HepG2 (cell line): ENCODE results near the gene KCNQ2. TPM values are rescaled to one million over a fixed set of nuclear protein-coding genes. Genes with fewer than 3 reads are reported as not detected.

Experiments used
- AHR ChIP-seq: IDR thresholded peaks from 2 replicates; pipeline ENCODE4 v1.6.1; 2018; ENCODE audit warnings: missing genetic modification reagents, missing compliant biosample characterization
- BRCA1 ChIP-seq: sonication (generic); formaldehyde crosslinking; IDR thresholded peaks from 2 replicates; pipeline ENCODE4 v1.4.0; 2020; ENCODE audit warnings: missing genetic modification reagents
- HES4 ChIP-seq: sonication (generic); formaldehyde crosslinking; IDR thresholded peaks from 2 replicates; pipeline ENCODE4 v1.9.0; 2021; ENCODE audit warnings: mild to moderate bottlenecking, missing genetic modification reagents, borderline replicate concordance
- KDM4B ChIP-seq: sonication (generic); formaldehyde crosslinking; IDR thresholded peaks from 2 replicates; pipeline ENCODE4 v1.4.0; 2020; ENCODE audit warnings: missing genetic modification reagents
- MAFG ChIP-seq: sonication (generic); formaldehyde crosslinking; IDR thresholded peaks from 2 replicates; pipeline ENCODE4 v1.5.1; 2020; ENCODE audit warnings: mild to moderate bottlenecking, missing genetic modification reagents
- NR2F6 ChIP-seq, 2 experiments: IDR thresholded peaks; 2 replicates each; pipeline ENCODE4 v1.6.1; 2016; ENCODE audit warnings: antibody characterized with exemption in 1 of 2, mild to moderate bottlenecking in 1 of 2
- RORA ChIP-seq: sonication (generic); formaldehyde crosslinking; IDR thresholded peaks from 2 replicates; pipeline ENCODE4 v1.5.0; 2020; ENCODE audit warnings: mild to moderate bottlenecking, missing genetic modification reagents, moderate library complexity
- SAFB2 ChIP-seq: sonication (generic); formaldehyde crosslinking; IDR thresholded peaks from 2 replicates; pipeline ENCODE4 v1.5.1; 2020; ENCODE audit warnings: missing genetic modification reagents, low read depth, mild to moderate bottlenecking, borderline replicate concordance
- SAP130 ChIP-seq: IDR thresholded peaks from 2 replicates; pipeline ENCODE4 v1.6.1; 2016; ENCODE audit warnings: low read depth
- SETDB1 ChIP-seq: sonication (generic); formaldehyde crosslinking; IDR thresholded peaks from 2 replicates; pipeline ENCODE4 v1.5.1; 2020; ENCODE audit warnings: missing genetic modification reagents, mild to moderate bottlenecking, borderline replicate concordance
- SRSF1 ChIP-seq: fragments of 200-400 bp; formaldehyde crosslinking; optimal IDR thresholded peaks from 2 replicates; pipeline ENCODE3; 2017; ENCODE audit warnings: mild to moderate bottlenecking, low read depth, low read length, moderate library complexity
- SRY ChIP-seq: sonication (generic); formaldehyde crosslinking; IDR thresholded peaks from 2 replicates; pipeline ENCODE4 v1.8.0; 2022; ENCODE audit warnings: mild to moderate bottlenecking, missing genetic modification reagents
- ZFP90 ChIP-seq: sonication (generic); formaldehyde crosslinking; IDR thresholded peaks from 2 replicates; pipeline ENCODE4 v1.8.0; 2022; ENCODE audit warnings: missing genetic modification reagents, mild to moderate bottlenecking, inconsistent platforms, borderline replicate concordance
- ZNF224 ChIP-seq: sonication (generic); formaldehyde crosslinking; IDR thresholded peaks from 2 replicates; pipeline ENCODE4 v1.5.0; 2020; ENCODE audit warnings: mild to moderate bottlenecking, missing genetic modification reagents
- ZNF556 ChIP-seq: sonication (generic); formaldehyde crosslinking; IDR thresholded peaks from 2 replicates; pipeline ENCODE4 v1.4.0; 2020; ENCODE audit warnings: mild to moderate bottlenecking, missing genetic modification reagents, borderline replicate concordance
- ZNF672 ChIP-seq: sonication (generic); formaldehyde crosslinking; IDR thresholded peaks from 2 replicates; pipeline ENCODE4 v1.8.1; 2022; ENCODE audit warnings: missing genetic modification reagents
- ZNF674 ChIP-seq: sonication (generic); formaldehyde crosslinking; IDR thresholded peaks from 2 replicates; pipeline ENCODE4 v1.5.0; 2020; ENCODE audit warnings: low read depth, mild to moderate bottlenecking, missing genetic modification reagents
- ZSCAN31 ChIP-seq: sonication (generic); formaldehyde crosslinking; IDR thresholded peaks from 2 replicates; pipeline ENCODE4 v1.5.0; 2020; ENCODE audit warnings: low read depth, mild to moderate bottlenecking, missing genetic modification reagents
- polyA plus RNA-seq, 8 experiments: library from polyadenylated mRNA; depleted of rRNA in 3 of 8; stranded (reverse) in 7 of 8; unstranded in 1 of 8; fragments of >200 nt; fragmentation: Illumina TruSeq in 4 of 8; extraction: Trizol in 4 of 8; gene quantifications; 2 replicates each; pipeline versions ENCODE4 v1.2.1 to v1.2.3, GENCODE V29; 2011 to 2016; ENCODE audit warnings: low read depth in 4 of 8, missing spikeins in 1 of 8, mixed read lengths in 1 of 8; ENCODE audit not compliant: insufficient read depth in 1 of 8
- total RNA-seq, 5 experiments: library from RNA; depleted of rRNA; stranded (reverse); fragments of >200 nt; fragmentation: Illumina TruSeq; extraction: Trizol; gene quantifications; 2 replicates each; pipeline ENCODE4 v1.2.3, GENCODE V29; 2016; ENCODE audit warnings: low read depth in 1 of 5
- TF ChIP-seq, protein P1 (sequence below): sonication (generic); formaldehyde crosslinking; conservative IDR thresholded peaks from 2 replicates; pipeline ENCODE4 v1.8.0; 2022; ENCODE audit warnings: low read depth, missing genetic modification reagents
- TF ChIP-seq, protein P2 (sequence below): sonication (generic); formaldehyde crosslinking; IDR thresholded peaks from 2 replicates; pipeline ENCODE4 v1.4.0; 2020; ENCODE audit warnings: missing genetic modification reagents, borderline replicate concordance
- TF ChIP-seq, protein P3 (sequence below): fragments of 450-650 bp; IDR thresholded peaks from 2 replicates; pipeline ENCODE4 v1.6.1; 2016

KCNQ2 gene
- total and polyA plus RNA-seq, 2 of the 13 experiments (the other 11 are each of a cell fraction or from before 2014, with no cell fraction given), result not detected

- TF ChIP-seq, protein P1, sequence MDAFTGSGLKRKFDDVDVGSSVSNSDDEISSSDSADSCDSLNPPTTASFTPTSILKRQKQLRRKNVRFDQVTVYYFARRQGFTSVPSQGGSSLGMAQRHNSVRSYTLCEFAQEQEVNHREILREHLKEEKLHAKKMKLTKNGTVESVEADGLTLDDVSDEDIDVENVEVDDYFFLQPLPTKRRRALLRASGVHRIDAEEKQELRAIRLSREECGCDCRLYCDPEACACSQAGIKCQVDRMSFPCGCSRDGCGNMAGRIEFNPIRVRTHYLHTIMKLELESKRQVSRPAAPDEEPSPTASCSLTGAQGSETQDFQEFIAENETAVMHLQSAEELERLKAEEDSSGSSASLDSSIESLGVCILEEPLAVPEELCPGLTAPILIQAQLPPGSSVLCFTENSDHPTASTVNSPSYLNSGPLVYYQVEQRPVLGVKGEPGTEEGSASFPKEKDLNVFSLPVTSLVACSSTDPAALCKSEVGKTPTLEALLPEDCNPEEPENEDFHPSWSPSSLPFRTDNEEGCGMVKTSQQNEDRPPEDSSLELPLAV, result no peak
- TF ChIP-seq, protein P2, sequence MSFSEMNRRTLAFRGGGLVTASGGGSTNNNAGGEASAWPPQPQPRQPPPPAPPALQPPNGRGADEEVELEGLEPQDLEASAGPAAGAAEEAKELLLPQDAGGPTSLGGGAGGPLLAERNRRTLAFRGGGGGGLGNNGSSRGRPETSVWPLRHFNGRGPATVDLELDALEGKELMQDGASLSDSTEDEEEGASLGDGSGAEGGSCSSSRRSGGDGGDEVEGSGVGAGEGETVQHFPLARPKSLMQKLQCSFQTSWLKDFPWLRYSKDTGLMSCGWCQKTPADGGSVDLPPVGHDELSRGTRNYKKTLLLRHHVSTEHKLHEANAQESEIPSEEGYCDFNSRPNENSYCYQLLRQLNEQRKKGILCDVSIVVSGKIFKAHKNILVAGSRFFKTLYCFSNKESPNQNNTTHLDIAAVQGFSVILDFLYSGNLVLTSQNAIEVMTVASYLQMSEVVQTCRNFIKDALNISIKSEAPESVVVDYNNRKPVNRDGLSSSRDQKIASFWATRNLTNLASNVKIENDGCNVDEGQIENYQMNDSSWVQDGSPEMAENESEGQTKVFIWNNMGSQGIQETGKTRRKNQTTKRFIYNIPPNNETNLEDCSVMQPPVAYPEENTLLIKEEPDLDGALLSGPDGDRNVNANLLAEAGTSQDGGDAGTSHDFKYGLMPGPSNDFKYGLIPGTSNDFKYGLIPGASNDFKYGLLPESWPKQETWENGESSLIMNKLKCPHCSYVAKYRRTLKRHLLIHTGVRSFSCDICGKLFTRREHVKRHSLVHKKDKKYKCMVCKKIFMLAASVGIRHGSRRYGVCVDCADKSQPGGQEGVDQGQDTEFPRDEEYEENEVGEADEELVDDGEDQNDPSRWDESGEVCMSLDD (CRISPR knock-in tag), result no peak
- TF ChIP-seq, protein P3, sequence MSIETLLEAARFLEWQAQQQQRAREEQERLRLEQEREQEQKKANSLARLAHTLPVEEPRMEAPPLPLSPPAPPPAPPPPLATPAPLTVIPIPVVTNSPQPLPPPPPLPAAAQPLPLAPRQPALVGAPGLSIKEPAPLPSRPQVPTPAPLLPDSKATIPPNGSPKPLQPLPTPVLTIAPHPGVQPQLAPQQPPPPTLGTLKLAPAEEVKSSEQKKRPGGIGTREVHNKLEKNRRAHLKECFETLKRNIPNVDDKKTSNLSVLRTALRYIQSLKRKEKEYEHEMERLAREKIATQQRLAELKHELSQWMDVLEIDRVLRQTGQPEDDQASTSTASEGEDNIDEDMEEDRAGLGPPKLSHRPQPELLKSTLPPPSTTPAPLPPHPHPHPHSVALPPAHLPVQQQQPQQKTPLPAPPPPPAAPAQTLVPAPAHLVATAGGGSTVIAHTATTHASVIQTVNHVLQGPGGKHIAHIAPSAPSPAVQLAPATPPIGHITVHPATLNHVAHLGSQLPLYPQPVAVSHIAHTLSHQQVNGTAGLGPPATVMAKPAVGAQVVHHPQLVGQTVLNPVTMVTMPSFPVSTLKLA, result no peak
- TF ChIP-seq HES4 (CRISPR knock-in tag), result no peak
- no peak for TF ChIP-seq ZNF672 (CRISPR knock-in tag)
- TF ChIP-seq SAP130 (CRISPR knock-in tag), result no peak
- TF ChIP-seq ZFP90 (CRISPR knock-in tag), result no peak
- peak; percentile 71 for TF ChIP-seq NR2F6 (IDR thresholded peaks at IDR 0.05)
- TF ChIP-seq NR2F6 (CRISPR knock-in tag; IDR thresholded peaks at IDR 0.05), result peak; percentile 69
- TF ChIP-seq RORA (CRISPR knock-in tag), result no peak
- no peak for TF ChIP-seq BRCA1
- TF ChIP-seq MAFG, result no peak
- TF ChIP-seq KDM4B (CRISPR knock-in tag), result no peak
- TF ChIP-seq AHR, result no peak
- TF ChIP-seq ZNF556, result peak; percentile 100
- no peak for TF ChIP-seq ZSCAN31 (CRISPR knock-in tag)
- TF ChIP-seq SAFB2 (CRISPR knock-in tag), result no peak
- TF ChIP-seq ZNF674 (CRISPR knock-in tag), result no peak
- TF ChIP-seq SRSF1, result no peak
- no peak for TF ChIP-seq SETDB1
- TF ChIP-seq ZNF224 (CRISPR knock-in tag), result no peak
- TF ChIP-seq SRY (CRISPR knock-in tag), result 0 out of 2 replicates have a peak, but pooled peaks have one; percentile 27
Observed at GRCh38 chr20:63376283-63377250, 95.9 kb downstream of the KCNQ2 start (continued).
